ENCODE measurements around the gene GALNTL6.

DNA sequence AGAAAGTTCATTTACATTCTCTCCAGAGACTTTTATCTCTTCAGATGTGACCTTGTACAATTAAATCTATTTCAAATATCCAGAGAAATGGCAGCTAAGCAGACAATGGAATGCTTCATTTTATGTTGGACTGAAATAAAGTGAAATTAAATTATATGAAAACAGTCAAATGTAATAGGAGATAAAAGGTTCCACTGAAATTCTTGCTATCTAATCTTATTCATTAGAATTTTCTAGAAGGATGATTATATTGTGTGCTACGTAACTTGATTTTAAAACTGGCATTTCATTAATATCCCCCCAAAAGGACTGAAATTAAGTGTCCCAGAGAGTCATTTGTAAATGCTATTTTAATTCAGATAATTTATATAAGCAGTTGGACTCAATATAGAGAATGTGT, 708.5 kb downstream of the GALNTL6 start:
- TF ChIP-seq POLR2A (IDR thresholded peaks at IDR 0.05) (no peak), CTCF (IDR thresholded peaks at IDR 0.05) (no peak), EP300 (IDR thresholded peaks at IDR 0.05) (no peak), POLR2AphosphoS5 (IDR thresholded peaks at IDR 0.05) (no peak)
